HG03045 (cell line): ENCODE results near the gene ELAVL3.

Experiments used
- ATAC-seq: cut with Tn5 transposase; IDR thresholded peaks from one replicate; pipeline ENCODE4 v1.9.1; 2021; ENCODE audit warnings: mild to moderate bottlenecking, moderate library complexity; ENCODE audit not compliant: unreplicated experiment

The ELAVL3 gene

DNA sequence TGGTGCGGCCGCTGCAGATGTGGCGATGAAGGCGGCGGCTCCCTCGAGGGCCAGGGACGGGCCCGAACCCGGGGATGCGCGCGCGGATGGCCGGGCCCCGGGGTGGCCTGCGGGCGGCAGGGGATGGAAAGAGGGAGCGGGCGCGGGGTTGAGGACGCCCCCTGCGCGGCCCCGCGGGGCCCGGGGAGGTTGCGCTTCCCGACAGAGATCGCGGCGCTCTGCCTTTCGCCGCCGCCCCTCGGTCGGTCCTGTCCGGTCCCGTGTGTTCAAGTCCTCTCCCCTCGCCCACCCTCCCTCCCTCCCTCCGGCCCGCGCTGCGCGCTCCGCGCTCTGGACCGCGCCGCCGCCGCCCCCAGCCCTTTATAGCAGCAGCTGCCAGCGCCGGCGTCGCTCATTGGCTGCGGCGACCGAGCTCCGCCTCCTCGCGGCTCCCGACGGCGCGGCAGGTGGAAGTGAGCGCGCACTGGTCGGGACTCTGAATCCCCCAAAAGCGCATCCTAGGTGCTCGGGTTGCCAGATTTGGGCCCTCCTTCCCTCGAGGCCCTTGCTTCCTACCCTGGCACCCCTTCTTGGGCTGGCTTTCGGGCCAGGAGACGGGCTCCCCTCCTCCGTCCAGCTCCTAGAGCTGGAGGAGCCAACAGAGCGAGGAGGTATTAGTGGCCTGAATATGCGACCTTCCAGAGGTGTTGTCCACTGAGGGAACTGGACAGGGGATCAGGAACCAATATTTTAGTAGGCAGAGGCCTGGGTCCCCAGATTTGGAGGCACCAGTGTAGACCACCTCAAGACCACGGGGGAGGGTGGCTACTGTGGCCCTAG lies at the start of gene ELAVL3:
Gene ELAVL3 (minus strand): TSS at position 332 of the 819 bp plus-strand sequence. CDS start 438 bp downstream, outside the sequence.
- ATAC-seq, result no peak

DNA sequence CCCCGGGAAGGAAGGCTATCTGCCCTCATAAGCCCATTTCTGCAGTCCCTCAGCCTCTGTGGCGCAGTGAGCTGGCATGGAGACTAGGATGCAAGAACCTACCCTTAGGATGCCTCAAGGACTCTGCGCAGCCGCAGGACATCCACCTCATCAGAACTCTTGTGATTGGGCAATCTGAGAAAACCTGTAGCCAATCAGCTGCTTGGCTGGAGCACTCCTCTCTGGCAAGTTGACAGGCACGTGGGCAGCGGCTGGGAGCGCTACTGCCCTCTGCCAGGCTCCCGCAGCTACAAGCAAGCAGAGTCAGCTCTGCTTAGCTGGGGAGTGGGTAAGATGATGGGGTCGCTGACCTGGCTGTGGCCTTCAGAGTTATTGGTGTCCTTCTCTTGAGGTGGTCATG lies 49.6 kb upstream of the ELAVL3 start:
- ATAC-seq, result no peak

DNA sequence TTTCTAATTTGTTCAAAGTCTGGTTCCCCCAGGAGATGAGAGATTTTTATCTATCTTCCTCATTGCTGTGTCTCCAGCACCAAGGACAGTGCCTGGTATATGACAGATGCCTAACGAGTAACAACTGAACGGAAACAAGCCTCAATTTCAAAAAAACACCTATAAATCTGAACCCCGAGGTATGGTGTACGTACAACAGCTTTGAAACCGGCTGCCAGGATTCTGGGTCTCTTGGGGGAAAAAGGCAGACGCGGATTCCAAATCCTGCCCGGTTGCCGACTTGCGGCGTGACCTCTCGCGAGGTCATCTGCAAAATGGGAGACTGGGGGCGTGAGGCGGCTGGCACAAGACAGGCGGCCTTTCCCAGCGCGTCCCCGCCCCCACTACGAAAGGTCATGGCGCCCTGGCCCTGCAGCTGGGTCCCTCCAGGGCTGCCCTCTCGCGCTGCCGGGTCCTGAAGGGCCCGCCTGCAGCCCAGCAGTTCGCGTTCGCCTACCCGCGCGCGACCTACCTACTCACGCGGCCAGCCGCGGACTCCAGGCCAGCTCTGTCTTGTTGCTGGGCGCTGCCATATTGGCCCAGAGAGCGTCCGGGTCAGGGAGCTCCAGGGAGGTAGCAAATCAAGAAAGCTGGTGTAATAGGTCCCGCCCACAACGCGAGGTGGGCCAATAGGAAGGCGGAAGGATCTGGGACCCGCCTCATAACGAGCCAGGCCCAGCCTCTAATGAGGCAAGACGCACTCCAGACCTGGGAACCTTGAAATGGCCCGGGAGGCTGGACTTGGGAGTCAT lies 47.9 kb upstream of the ELAVL3 start, which contains the start of gene ECSIT:
Gene ECSIT (minus strand): TSS at position 584 of the 791 bp plus-strand sequence. CDS start 9,964 bp downstream, outside the sequence.
- ATAC-seq, result peak; percentile 95

DNA sequence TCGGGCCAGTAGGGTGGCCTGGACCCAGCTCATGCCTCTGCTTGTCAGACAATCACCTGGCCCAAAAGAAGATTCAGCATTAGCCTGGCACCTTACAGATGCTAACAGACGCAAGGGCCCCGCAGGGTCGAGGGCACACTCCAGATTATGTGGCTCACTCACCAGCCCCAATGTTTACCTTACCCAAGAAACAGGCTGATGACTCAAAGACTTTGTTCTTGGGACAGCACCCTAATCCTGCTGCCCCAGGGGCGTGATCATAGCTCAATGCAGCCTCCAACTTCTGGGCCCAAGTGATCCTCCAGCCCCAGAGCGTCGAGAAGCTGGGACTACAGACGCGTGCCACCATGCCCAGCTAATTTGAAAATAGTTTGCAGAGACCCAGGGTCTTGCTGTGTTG lies 38.3 kb upstream of the ELAVL3 start:
- ATAC-seq, result no peak

DNA sequence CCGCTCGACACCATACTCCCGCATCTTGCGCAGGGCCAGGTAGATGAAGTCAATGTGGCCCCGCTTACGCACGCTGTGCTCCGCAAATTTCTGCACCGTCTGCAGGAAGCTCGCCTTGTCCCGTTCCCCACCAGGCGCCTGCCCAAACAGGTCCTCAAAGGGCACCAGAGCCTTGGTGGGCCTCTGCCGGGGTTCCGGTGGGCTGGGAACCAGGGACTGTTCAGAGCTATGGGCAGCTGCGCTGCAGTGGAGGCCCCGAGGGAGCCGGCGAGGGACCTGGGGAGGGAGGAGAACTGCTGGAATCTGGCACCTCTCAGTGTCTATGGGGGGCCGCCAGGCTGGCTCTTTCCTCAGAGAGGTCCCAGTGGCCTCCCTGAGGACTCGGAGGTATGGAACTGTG lies 33.1 kb upstream of the ELAVL3 start:
- no peak for ATAC-seq

DNA sequence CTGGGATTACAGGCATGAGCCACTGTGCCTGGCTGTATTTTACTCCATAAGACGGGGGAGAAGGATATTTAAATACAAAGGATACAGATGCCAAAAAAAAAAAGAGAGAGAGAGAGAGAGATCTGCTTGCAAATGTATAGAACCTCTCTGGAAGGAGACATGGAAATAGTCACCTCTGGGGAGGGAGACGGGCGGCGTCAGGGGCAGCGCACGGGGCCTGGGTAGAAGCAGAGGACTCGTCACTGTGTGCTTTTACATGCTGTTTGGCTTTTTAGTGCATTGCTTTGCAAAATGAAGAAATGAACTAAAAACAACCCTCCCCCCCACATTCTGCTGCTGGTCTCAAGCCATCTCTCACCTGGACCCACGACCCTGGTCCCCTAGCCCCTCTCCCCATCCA lies 29.6 kb upstream of the ELAVL3 start:
- no peak for ATAC-seq

DNA sequence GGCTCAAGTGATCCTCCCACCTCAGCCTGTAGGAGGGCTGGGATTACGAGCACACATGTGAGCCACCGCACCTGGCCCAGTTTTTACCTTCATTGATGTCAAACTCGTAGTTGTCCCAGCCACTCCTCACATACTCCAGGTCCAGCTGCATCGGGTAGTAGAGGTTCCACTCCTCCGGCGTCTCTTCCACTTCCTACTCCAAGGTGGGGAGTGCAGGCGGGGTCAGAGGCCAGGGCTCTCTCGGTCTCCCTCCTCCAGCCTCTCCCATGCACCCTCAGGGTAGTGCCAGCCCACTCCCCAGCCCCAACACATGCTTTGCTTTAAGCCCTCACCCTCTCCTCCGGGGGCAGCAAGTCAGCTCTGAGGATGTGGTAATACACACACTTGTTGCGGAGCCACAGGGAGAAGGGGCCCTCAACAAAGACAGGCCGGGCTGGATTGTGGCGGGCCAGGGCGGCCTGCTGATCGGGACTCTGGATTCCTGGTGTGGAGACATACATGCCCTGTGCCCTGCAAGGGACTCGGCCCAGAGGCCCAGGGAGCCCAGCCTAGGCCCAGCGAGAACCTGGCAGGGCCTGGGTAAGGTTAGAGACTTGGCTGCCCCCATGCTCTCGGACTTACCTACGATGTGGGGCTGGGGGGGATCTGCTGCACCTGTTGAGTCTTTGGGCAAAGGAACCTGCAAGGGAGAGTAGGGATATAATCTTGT lies 26.7 kb upstream of the ELAVL3 start:
- no peak for ATAC-seq

DNA sequence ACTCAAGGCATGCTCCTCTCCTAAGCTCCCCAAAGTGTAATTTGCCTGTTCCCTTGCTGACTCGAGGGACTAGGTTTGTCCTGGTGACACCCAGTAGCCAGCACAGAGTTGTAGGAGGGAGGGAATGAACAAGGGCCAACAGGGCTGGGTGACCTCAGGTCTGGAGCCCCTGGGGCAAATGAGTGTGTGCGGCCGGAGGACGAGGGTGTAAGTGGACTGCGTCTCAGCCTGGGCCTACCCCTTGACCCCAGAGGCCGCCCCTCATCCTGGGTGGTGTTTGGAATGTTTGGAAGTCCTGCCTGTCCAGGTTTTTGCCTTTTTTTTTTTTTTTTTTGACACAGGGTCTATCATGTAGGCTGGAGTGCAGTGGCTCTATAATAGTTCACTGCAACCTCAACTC lies 26.1 kb upstream of the ELAVL3 start:
- no peak for ATAC-seq

DNA sequence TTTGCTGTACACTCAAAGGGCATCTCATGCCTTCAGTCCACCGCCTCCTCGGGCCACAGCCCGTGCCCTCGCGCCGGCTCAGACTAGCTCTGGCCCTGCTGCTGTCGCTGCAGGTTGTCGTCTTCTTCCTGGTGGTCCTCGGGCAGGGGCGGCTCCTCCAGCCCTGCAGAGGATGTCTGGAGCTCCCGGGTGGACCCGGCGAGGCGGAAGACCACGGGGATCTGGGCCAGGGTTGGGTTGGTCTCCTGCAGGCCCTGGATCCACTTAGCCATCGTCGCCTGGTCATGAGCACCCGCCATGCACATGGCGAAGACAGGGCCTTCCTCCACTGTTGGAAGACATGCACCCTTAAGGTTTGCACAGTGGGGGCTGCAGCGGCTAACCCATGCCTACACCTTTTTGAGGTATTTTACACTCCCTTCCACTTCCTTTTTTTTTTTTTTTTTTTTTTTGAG lies 25.3 kb upstream of the ELAVL3 start:
- ATAC-seq, result peak; percentile 19

DNA sequence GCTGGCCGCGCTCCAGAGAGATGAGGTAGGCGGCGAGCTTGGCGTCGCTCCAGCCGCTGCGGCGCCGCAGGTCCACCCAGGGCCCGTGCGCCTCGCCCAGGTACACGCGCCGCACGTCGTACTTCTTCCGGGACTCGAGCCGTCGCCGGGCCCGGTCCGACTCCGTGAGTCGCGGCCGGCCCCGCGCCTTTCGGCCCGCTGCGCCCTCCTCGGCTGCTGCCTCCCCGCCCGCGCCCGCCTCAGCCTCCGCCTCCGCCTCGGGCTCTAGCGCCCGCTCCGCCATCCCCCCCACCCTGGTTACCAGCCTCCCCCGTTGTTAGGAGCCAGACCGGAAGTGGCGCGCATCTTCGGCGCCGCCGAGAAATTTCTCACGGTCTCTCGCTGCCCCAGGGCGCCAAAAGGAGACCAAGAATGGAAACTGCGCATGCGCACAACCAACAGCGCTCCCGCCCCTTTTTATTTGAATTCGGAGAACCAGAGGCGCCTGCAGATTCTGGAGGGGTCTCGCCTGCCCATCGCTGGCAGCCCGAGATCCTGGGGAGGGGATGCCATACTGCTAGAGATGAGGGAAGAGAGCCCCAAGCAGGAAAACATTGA lies 24.8 kb upstream of the ELAVL3 start, which contains the start of gene ZNF653:
Gene ZNF653 (minus strand): TSS at position 336 of the 597 bp plus-strand sequence. CDS start 53 bp downstream, at position 283.
- ATAC-seq, result peak; percentile 52

DNA sequence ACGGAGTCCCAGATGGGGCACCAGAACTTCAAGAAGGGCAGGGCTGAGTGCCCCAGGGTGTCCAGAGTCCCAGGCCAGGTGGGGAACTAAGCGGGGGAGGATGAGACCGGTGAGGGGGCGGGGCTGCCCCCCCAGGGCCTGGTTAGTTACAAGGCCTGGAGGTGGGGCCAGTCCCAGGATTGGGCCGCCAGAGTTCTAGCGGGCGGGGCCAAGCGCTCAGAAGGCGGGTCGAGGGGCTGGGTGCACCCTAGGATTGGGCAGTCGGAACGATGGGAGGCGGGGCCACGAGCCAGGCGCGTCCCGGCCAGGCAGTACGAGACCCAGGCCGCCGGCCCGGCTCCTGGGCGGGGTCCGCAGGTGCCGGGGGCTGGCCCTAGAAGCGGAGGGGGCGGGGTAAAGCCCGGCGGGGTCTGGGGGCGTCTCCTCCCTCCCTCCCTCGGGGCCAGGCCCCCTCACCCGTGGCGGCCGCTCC lies 24.2 kb upstream of the ELAVL3 start:
- ATAC-seq, result peak; percentile 88

DNA sequence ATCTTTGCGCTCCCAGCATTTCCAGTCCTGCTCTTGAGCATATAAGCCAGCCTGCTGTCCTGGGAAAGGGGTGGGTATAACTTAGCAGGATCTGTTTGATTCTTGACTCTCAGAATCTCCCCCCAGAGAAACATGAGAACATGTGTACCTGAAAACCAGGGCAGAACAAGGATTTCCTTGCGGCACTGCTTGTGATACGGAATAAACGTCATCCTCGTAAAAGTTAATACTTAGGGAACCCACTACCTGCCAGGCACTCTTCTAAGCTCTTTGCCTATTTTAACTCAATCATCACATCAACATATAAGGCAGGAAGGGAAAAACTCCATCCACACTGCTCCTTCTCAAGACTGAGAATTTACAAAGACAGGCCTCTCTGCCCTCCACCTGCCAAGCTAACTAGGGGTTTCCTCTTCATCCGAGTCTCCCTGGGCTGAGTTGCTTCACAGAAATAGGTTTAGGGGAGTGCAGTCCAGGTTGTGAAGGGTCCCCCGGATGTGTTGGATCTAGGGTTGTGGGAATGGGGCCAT lies 23.7 kb upstream of the ELAVL3 start:
- ATAC-seq, result no peak

DNA sequence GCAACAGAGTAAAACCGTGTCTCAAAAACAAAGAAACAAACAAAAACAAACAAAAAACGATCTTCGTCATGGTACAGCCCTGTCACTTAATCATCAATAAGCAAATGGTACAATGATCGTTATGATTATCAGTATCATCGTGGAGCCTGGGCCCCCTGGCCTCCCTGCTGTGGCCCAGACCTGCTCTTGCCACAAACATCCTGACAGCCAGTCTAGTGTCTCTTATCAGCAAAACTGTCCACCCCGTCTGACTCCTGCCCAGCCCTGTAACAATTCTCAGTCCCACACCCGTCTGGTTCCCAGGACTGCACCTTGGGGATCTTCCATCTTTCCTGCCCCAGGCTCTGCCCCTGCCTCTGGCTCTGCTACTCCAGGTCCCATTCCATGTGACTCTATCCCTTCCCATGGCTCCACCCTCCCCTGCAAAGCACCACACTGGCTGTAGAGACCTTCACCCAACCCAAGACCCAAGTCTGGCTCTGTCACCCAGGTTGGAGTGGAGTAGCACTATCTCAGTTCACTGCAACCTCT lies 19.1 kb upstream of the ELAVL3 start:
- no peak for ATAC-seq

DNA sequence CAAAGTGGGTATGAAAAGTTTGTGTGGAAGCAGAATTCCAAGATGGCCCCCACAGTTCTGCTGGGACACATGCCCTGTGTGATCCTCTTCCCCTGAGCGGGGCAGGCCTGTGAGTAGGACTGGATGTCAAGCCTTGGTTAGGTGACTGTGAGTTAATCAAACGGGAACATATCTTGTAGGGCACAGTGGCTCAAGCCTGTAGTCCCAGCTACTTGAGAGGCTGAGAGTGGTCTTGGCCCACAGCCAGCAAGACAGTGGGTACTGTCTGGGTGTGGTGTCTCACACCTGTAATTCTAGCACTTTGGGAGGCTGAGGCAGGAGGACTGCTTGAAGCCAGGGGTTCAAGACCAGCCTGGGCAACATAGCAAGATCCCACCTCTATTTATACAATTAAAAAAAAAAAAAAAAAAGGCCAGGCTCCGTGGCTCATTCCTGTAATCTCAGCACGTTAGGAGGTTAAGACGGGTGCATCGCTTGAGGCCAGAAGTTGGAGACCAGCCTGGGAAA lies 18.4 kb upstream of the ELAVL3 start:
- no peak for ATAC-seq

DNA sequence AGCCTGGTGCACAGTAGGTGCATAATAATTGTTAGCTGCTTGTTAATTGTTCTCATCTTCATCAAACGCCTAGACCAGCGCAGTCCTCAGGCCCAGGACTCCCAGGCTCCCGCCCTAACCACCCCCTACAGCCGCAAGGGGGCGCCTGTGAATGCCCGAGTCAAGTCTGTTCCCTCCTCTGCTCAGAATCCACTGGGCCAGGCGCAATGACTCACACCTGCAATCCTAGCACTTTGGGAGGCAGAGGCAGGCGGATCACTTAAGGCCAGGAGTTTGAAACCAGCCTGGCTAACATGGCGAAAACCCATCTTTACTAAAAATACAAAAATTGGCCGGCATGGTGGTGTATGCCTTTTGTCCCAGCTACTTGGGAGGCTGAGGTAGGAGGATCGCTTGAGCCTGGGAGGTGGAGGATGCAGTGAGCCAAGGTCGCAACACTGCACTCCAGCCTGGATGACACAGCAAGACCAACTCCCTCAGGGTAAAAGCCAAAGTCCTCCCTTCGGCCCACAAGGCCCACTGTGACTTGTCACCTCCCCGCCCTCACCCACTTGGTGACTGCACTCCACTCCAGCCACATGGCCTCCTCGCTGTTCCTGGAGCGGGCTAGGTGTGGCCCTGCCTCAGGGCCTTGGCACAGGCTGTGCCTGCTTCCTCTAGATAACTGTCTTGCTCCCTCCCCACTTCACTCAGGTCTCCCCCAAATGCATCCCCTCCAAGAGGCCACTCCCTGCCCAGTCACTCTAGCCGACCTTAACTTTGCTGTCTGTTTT lies 15.7 kb upstream of the ELAVL3 start:
- ATAC-seq, result no peak

DNA sequence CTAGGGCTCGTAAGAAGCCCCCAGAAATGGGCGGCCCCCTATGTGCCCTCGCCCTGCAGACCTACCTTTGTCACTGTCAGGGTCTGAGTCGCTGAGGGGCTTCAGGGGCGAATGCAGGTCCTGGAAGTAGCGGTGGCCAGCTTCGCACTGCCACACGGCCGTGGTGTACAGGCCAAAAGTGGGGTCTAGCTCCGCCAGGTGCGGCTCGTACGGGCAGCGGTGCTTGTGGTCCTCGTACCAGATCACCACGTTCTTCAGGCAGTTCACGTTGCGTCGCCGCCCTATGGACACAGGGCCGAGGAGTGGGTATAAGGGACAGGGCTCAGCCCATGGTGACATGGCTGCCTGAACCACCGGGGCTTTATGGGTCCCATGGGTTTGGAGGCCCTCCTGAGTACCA lies 15.0 kb upstream of the ELAVL3 start:
- ATAC-seq, result no peak

DNA sequence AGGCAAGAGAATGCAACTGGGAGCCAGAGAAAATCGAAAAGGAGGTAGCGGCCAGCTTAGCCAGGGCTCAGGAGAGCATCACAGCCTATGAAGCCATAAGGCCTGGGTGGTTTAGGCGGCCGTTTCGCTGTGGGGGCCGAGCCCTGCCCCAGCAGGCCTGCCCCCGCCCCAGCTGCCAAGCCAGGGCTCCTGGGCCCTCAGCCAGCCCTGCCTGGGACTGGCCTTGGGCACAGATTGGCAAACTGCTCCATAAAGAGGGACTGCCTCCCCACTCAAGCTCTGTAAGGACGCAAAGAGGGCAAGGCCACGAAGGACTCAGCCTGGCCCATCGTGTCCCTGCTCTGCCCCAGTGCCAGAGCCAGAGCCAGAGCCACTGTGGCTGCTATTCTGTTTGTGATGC lies 14.6 kb upstream of the ELAVL3 start:
- no peak for ATAC-seq

DNA sequence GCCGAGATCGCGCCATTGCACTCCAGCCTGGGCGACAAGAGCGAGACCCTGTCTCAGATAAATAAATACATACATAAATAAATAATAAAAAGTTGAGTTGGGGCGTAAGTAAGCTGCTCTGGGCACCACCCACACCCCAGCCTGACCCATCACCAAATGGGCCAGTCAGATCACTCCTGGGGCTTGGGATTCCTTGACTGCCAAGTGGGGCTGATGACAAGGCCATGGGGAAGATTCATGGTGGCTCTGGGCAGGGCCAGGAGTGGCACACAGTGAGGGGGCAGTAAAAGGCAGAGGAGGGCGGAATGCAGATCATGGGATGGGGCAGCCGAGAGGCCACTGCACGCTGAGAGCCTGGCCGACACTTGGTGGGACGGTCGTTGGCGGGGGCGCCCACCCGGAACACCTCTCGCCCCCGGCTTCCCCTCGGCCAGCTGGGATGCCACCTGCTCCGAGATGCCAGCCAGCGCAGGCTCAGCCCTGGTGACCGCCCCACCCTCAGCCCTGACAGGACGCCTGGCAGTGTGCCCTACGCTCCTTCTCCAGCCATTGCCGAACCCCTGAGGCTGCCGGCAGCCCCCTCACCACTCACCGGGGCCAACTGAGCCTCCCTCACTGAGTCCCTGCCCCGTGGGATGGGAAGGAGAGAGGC lies 13.9 kb upstream of the ELAVL3 start:
- ATAC-seq, result no peak

DNA sequence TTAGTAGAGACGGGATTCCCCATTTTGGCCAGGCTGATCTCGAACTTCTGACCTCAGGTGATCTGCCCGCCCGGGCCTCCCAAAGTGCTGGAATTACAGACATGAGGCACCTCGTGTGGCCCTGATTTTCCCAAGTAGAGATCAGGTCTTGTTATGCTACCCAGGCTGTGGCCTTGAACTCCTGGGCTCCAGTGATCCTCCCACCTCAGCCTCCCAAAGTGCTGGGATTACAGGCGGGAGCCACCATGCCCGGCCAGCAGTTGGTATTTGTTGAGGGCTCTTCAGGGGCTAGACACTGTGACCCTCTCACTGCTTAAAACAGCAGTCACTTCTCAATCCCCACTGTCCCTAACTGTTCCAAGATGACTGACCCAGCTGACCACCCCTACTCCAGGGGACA lies 8.5 kb upstream of the ELAVL3 start:
- ATAC-seq, result no peak
